ENCODE data around the gene PITPNM3.

DNA sequence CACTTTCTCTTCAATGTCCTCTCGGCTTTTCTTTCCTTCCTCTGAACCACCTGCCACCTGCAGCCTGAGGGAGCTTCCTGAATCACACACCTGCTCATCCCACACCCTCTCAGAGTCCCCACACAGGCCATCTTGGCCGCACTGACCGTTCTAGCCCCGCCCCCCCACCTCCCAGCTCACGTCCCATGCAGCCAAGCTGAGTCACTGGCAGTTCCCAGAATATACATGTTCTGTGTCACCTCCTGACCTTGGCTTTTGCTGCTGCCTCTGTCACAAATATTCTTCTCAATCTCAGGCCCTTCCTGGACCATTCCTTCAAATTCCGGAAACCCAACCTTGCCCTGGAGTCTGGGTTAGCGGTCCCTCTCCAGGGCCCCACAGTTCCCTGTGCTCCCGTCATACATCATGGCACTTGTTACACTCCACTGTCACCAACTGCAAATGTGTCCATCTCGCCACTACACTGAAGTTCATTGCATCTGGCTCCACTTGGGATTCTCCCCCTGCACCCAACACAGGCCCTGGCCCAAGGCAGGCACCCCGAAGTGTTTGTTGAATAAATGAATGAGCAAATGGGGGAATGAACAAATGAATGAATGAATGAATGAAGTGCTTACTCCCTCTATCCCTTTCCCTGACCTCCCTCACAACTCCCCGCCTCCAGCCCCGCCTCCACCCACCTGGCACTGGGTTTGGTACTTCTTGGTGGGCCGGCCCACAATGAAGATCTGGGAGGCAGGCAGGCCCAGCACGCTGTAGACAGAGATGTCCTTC, 99.3 kb downstream of the PITPNM3 start:
- no peak for TF ChIP-seq POLR2A (IDR thresholded peaks at IDR 0.05; ENCODE audit: low read depth, low read length)
- no peak for TF ChIP-seq POLR2AphosphoS5 (IDR thresholded peaks at IDR 0.05; ENCODE audit: low read depth, low read length)
- TF ChIP-seq TAF1 (IDR thresholded peaks at IDR 0.05; ENCODE audit: low read depth, low read length) = no peak
- TF ChIP-seq SPI1 (IDR thresholded peaks at IDR 0.05; ENCODE audit: low read depth, low read length) = no peak
- TF ChIP-seq PAX5 (IDR thresholded peaks at IDR 0.05; ENCODE audit: insufficient read depth, low read length, severe bottlenecking) = no peak
- no peak for TF ChIP-seq POU2F2 (IDR thresholded peaks at IDR 0.05; ENCODE audit: low read depth, low read length)
